Heart right ventricle (tissue), 16 donors: ENCODE measurements around the gene MTMR3. TPM values are rescaled to one million over a fixed set of nuclear protein-coding genes. Genes with fewer than 3 reads are reported as not detected.

Experiments
- ATAC-seq, 8 donors: fragments of 200-7000 bp; cut with Tn5 transposase; one replicate each; pipeline ENCODE4 v1.9.1; 2020; ENCODE audit warnings: mild to moderate bottlenecking in 8 of 8, moderate library complexity in 8 of 8, moderate number of reproducible peaks in 1 of 8
- DNase-seq, 2 donors: peaks; one replicate each; pipeline ENCODE4 v3.0.0-alpha.2; 2020
- H3K27ac ChIP-seq, 10 donors: fragments of 200-600 bp; sonication (generic) in 2 of 10; one replicate each; pipeline versions ENCODE4 v1.5.0 to v1.8.0; 2020 to 2022; ENCODE audit warnings: mild to moderate bottlenecking in 3 of 10
- H3K27me3 ChIP-seq, 7 donors: fragments of 200-600 bp; one replicate each; pipeline ENCODE4 v1.8.0; 2021 to 2022; ENCODE audit warnings: mild to moderate bottlenecking in 2 of 7
- H3K36me3 ChIP-seq, 9 donors: fragments of 200-600 bp; sonication (generic) in 1 of 9; one replicate each; pipeline versions ENCODE4 v1.5.0 to v1.8.0; 2020 to 2022; ENCODE audit warnings: mild to moderate bottlenecking in 2 of 9
- H3K4me1 ChIP-seq, 9 donors: fragments of 200-600 bp; sonication (generic) in 1 of 9; one replicate each; pipeline versions ENCODE4 v1.5.0 to v1.8.0; 2020 to 2022; ENCODE audit warnings: mild to moderate bottlenecking in 4 of 9
- H3K4me3 ChIP-seq, 10 donors: fragments of 200-600 bp; sonication (generic) in 2 of 10; one replicate each; pipeline versions ENCODE4 v1.5.0 to v1.8.0; 2020 to 2022; ENCODE audit warnings: mild to moderate bottlenecking in 7 of 10, moderate library complexity in 2 of 10
- H3K9me3 ChIP-seq, 11 donors: fragments of 200-600 bp in 10 of 11; sonication (generic) in 2 of 11; one replicate each; pipeline versions ENCODE4 v1.5.0 to v1.8.0; 2013 to 2022; ENCODE audit warnings: mild to moderate bottlenecking in 2 of 11, control low read depth in 1 of 11, moderate library complexity in 1 of 11
- WGBS, 2 donors: extraction: QIAGEN DNeasy Blood & Tissue Kit; methylation state at CpG; one replicate each; pipeline ENCODE4 v1.1.7; 2013; ENCODE audit warnings: inconsistent platforms in 1 of 2; 5-methylcytosine and 5-hydroxymethylcytosine counted together
- intact Hi-C, 10 donors: fragments of 100-400 bp; cut with DNase I; formaldehyde crosslinking; loops; one replicate each; pipeline versions ENCODE4 v1.11.1 to v1.14.2; 2022
- polyA plus RNA-seq, 2 donors: library from polyadenylated mRNA; stranded (reverse); fragments of 200-250 nt; gene quantifications; one replicate each; pipeline ENCODE4 v1.2.3, GENCODE V29; 2013
- total RNA-seq, 10 donors: library from RNA; stranded (reverse); fragmentation: NEBNext Ultra II Directional in 3 of 10; extraction: Animal tissue kit (Norgen Biotek cat#: 25700) in 3 of 10; gene quantifications; one replicate each; pipeline versions ENCODE4 v1.2.1 to v1.2.4, GENCODE V29; 2021 to 2023
- TF ChIP-seq, protein P1 (sequence below), 9 donors: fragments of 200-600 bp; sonication (generic) in 2 of 9; IDR thresholded peaks; one replicate each; pipeline versions ENCODE4 v1.5.0 to v1.8.0; 2021 to 2022; ENCODE audit warnings: antibody characterized with exemption in 9 of 9, mild to moderate bottlenecking in 5 of 9, moderate library complexity in 1 of 9
- donor health status: Arrhythmogenic right ventricular cardiomyopathy.
- donor health status: ischemic (EF 13 %, LVEDD 7.1; RV severe dilation, severe dysfunction).
- donor health status: healthy with polysubstance abuse.
- donor health status: DM: no; HTN: yes; CAD: no.
- donor health status: DM: no; HTN: no; CAD: no.
- donor health status: ischemic (EF 25% LVEDD 6.9; RV normal size, moderate dysfunction).
- donor health status: ischemic (EF 25% LVEDD 5.7; RV mildly dilated, moderate dysfunction).
- donor health status: healthy.
- donor health status: DM: yes; HTN: yes; CAD: no.
- donor health status: Ischemic cardiomyopathy.
- donor health status: ischemic (EF 35%, LVEDD 5.7; RV mildly dilated, moderate dysfunction).
- donor health status: nonischemic (EF 11% LVEDD 7.7; RV severe dilation, severe dysfunction).
- donor health status: DM: yes; HTN: yes; CAD: no.
- donor health status: PGD.
- donor health status: ischemic (EF 29% LVEDD 5.4; RV normal size, mild dysfunction).
- donor health status: nonischemic (EF 23%, LVEDD 6.1; RV moderate dilation, normal function).

Gene MTMR3
- total and polyA plus RNA-seq, 12 donors = 9.8 to 42.9 (median 34.6) TPM

DNA sequence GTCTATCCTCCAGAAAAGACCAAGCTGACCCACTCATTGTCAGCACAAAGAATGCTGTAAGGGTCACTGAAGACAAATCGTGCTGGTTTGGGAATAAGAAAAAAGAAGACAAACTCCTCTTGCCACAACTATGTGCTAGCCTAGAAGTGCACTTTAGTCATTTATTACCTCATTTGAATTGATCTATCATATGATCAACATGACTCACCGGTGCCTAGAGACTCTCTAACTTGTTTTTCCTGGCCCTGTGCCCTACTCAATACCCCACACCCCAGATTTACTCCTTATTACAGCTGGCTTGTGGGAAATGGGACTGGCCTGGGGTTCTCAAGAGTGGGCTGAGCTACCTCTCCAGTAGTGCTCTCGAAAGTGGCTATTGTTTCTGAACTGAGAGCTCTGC lies 161.4 kb downstream of the MTMR3 start:
- DNase-seq = no peak

DNA sequence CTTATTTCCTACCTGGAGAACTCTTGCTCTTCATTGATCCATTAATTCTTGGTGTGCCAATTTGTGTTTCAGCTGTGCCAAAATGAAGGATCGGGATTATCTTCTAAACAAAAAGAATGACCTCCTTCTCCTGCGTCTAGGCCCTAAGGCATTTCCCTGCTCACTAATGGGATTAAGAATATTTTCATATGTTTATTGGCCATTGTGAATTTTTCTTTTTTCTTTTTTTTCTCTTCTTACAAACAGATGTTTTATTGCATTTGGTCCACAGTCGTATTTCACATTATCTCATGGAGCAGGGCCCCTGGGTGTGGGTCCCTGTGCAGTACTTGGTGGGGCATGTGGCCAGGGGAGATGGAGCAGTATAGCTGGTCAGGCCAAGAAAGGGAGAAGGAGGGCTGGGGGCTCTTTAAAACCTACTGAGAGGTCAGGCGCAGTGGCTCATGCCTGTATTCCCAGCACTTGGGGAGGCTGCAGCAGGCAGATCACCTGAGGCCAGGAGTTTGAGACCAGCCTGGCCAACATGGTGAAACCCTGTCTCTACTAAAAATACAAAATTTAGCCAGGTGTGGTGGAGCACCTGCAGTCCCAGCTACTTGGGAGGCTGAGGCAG lies 162.0 kb downstream of the MTMR3 start:
- Histone ChIP-seq H3K4me3 (no peak overlapping the region), H3K36me3 (no peaks in the 10 kb centered on the region), H3K9me3 (no peaks in the 10 kb centered on the region), H3K27me3 (no peaks in the 10 kb centered on the region), H3K27ac (no peak overlapping the region), H3K4me1 (peaks cover 0 to 7% (median 0%) of the 10 kb centered on the region in 9 donors)
- ATAC-seq = no peak
- TF ChIP-seq, protein P1, sequence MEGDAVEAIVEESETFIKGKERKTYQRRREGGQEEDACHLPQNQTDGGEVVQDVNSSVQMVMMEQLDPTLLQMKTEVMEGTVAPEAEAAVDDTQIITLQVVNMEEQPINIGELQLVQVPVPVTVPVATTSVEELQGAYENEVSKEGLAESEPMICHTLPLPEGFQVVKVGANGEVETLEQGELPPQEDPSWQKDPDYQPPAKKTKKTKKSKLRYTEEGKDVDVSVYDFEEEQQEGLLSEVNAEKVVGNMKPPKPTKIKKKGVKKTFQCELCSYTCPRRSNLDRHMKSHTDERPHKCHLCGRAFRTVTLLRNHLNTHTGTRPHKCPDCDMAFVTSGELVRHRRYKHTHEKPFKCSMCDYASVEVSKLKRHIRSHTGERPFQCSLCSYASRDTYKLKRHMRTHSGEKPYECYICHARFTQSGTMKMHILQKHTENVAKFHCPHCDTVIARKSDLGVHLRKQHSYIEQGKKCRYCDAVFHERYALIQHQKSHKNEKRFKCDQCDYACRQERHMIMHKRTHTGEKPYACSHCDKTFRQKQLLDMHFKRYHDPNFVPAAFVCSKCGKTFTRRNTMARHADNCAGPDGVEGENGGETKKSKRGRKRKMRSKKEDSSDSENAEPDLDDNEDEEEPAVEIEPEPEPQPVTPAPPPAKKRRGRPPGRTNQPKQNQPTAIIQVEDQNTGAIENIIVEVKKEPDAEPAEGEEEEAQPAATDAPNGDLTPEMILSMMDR (IDR thresholded peaks at IDR 0.05) = no peak
- intact Hi-C loops = no loop called here
- 86 to 90% methylated on average over 4 of the region's 4 CpGs for WGBS, 2 donors
- no peak for DNase-seq

More for the DNA sequence above, 161.4 kb downstream of the MTMR3 start:
- Histone ChIP-seq H3K4me3 (no peak overlapping the region), H3K27ac (no peak overlapping the region), H3K9me3 (no peaks in the 10 kb centered on the region), H3K36me3 (no peaks in the 10 kb centered on the region), H3K4me1 (peaks cover 0 to 7% (median 0%) of the 10 kb centered on the region in 9 donors), H3K27me3 (no peaks in the 10 kb centered on the region)
- 59 to 61% methylated on average over 3 of the region's 3 CpGs for WGBS, 2 donors
- intact Hi-C loops = no loop called here
- TF ChIP-seq, protein P1 (IDR thresholded peaks at IDR 0.05) = no peak
- peak in 3 of 8 donors; percentile 45 to 56 (median 46) for ATAC-seq

DNA sequence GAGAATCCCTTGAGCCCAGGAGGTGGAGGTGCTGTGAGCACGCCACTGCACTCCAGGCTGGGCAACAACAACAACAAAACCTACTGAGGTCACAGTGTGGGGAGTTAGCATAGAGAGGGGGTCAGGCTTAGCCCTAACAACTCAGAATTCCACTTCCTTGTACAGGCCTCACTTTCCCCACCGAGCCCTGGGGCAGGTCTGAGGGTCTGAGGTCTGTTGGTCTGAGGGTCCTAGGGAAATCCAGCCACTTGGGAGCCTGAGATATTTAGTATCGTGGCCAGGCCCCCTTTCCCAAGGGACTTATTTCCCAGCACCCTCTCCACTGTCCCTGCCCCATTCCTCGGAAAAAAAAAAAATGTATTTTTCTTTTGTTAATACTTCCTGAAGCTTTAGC lies 162.5 kb downstream of the MTMR3 start:
- 85 to 88% methylated on average over 4 of the region's 4 CpGs for WGBS, 2 donors
- no peaks in the 10 kb centered on the region for H3K27me3 ChIP-seq
- H3K4me3 ChIP-seq = no peak overlapping the region
- peaks cover 0 to 7% (median 0%) of the 10 kb centered on the region in 9 donors for H3K4me1 ChIP-seq
- ATAC-seq (no peak), DNase-seq (no peak)
- H3K9me3 ChIP-seq = no peaks in the 10 kb centered on the region
- H3K36me3 ChIP-seq = no peaks in the 10 kb centered on the region
- H3K27ac ChIP-seq = no peak overlapping the region
- TF ChIP-seq, protein P1 (IDR thresholded peaks at IDR 0.05) = no peak
- intact Hi-C loops = no loop called here

DNA sequence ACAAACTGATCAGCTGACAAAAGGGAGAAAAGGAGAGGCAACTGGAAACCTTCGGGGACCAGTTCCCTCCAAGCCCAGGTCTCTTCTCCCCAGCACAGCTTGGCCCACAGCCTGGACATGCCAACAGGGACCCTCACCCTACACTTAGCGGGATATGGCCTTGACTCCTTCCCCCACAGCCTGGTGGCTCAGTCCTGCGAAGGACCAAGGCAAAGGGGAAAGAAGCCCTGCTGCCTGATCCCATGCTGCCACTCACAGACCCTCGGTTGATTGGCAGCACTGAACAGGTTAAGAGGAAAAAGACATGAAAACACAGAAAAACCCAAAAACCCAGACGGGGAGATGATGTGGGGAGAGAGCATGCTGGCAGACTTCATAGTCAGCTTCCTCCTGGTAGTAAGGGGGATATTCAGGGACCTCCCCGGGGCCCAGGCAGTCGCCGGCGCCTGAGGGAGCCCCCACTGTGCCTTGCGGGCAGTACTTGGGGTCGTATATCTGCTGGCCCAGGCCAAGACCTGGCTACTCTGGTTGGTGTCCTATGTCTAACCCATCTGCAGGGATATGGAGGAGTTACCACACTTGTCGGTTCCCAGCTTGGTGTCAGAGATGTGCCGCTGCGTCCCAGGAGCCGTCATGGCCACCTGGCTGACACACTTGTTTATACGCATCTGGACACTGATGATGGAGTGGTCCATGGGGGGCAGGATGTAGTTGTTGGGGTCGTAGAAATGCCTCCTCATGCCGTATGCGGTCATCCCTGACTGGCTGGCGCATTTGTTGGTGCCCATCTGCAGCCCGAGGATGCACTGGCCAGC lies 163.1 kb downstream of the MTMR3 start:
- Histone ChIP-seq H3K4me3 (no peak overlapping the region), H3K4me1 (peaks cover 0 to 7% (median 0%) of the 10 kb centered on the region in 9 donors), H3K27me3 (no peaks in the 10 kb centered on the region), H3K27ac (no peak overlapping the region), H3K36me3 (no peaks in the 10 kb centered on the region), H3K9me3 (no peaks in the 10 kb centered on the region)
- intact Hi-C loops = no loop called here
- TF ChIP-seq, protein P1 (IDR thresholded peaks at IDR 0.05) = no peak
- WGBS, 2 donors = 95 to 96% methylated on average over 21 of the region's 21 CpGs
- DNase-seq (no peak), ATAC-seq (no peak)
